HG03025 (cell line): ENCODE results near the gene EREG.

Experiments used
- ATAC-seq: cut with Tn5 transposase; IDR thresholded peaks from one replicate; pipeline ENCODE4 v1.9.1; 2021; ENCODE audit warnings: mild to moderate bottlenecking, moderate library complexity; ENCODE audit not compliant: unreplicated experiment, low FRiP score

EREG gene

DNA sequence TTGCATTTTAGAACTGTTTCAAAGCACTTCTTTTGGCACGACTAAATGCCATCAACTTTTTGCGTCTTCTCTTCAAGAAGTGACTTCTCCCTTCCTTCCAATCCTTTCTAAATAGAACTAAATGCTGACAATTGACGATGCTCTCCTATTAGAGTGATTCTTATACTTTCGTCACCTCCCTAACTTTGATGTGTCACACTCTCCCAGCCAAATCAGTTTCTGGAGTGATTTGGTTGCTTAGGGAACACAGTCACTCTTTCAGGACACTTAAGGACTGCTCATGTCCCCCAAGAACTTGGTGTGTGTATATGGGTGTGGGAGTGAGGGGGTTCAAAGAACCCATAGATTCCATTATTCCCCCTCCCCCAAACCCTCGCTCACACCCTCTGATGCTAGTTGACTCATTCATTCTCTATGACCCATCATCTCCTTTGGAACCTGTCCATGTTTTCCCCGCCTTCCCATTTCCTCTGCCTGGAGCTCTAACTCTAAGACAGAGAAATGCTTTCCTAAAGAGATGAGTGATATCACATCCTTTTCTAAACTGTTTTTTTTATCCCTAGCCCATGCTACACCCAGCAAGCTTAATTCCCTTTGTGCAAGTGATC is 53.2 kb downstream of the EREG start:
- no peak for ATAC-seq

DNA sequence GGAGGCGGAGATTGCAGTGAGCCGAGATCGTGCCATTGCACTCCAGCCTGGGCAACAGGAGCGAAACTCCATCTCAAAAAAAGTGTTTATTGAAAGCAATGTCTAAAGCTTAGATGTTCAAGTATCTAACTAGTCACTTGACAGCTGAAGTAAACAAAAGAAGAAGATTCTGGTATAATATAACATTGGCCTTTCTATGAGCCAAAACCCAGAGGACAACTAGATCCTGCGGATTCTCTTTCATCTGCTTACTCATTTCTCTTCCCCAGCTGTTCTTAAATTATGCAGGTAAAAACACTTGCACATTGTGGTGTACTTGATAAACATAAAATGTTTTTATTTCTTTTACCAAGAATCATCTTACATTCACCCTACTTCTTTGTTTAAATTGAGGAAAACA is 55.9 kb downstream of the EREG start:
- ATAC-seq: no peak

GRCh38 chr4:74423104-74423503 is 58.2 kb downstream of the EREG start:
- no peak for ATAC-seq

- no peak for ATAC-seq
Measured at GRCh38 chr4:74424111-74424510, 59.2 kb downstream of the EREG start.

- no peak for ATAC-seq
Measured at GRCh38 chr4:74426101-74426500, 61.2 kb downstream of the EREG start.

- no peak for ATAC-seq
Measured at GRCh38 chr4:74428276-74428675, 63.3 kb downstream of the EREG start.

DNA sequence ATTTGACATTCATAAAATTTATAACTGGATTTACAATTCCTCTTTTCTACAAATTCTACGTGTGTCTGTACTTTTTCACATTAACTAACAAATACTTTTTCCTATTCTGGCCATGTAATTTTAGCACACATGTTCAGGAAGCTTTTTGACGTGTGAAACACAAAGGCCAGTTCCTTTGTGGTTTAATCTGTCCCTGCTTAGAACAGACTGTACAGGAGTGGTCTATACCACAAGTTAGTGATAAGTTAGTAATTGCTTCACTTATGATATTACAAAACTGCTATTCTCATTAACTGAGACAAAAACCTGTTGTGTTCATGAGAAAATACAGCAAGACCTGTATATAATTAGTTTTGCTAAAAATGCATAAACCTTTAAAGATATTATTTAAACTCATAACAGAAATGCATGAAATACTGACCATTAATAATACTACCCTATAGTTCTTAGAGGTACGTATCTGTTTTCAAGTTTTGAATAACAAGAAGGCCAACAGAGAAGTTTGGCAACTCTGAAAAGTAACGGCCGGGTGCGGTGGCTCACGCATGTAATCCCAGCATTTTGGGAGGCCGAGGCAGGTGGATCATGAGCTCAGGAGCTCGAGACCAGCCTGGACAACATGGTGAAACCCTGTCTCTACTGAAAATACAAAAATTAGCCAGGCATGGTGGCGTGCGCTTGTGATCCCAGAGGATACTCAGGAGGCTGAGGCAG is 66.3 kb downstream of the EREG start:
- ATAC-seq: no peak

GRCh38 chr4:74433043-74433442 is 68.1 kb downstream of the EREG start:
- no peak for ATAC-seq

- ATAC-seq: no peak
Measured at GRCh38 chr4:74433541-74434172, 68.7 kb downstream of the EREG start.

DNA sequence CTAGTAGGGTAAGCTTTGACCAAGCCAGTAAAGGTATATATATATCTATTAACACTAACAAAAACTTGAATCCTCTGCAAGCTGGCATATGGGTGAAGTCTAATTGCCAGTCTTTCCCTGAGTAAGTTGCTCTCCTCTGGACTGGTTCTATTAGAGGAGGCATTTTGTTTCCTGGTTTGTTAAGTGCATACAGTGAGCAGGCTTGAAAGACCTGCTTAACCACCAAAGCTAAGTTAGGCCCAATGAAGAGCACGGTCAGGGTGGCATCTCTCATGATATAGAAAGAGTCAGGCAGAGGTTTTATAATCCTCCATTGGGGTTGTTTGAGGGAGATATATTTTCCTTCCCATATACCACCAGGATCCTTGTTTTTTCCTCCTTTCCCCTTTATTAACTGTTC is 70.4 kb downstream of the EREG start:
- no peak for ATAC-seq

GRCh38 chr4:74437866-74438265 is 72.9 kb downstream of the EREG start:
- ATAC-seq: no peak
